SK-N-SH (cell line): ENCODE results near the gene SLC22A23. TPM values are rescaled to one million over a fixed set of nuclear protein-coding genes. Genes with fewer than 3 reads are reported as not detected.

Experiments used
- CTCF ChIA-PET: fragments of 300-600, 350-600 bp; formaldehyde crosslinking; extraction: SDS; loops from one replicate; lab custom pipeline; 2021; lab: Yijun Ruan, JAX
- POLR2A ChIA-PET: fragments of 350-600 bp; sonication (Branson Sonifier 250); formaldehyde crosslinking; extraction: SDS; loops from one replicate; lab custom pipeline; 2020; ENCODE audit warnings: antibody characterized with exemption, inconsistent platforms; lab: Yijun Ruan, JAX
- DNase-seq: peaks from one replicate; pipeline ENCODE4 v3.0.0; 2012
- H2AFZ ChIP-seq: fragments of 200-600 bp; sonication (generic); 2 replicates; pipeline ENCODE4 v1.8.1; 2016; ENCODE audit warnings: antibody characterized with exemption, mild to moderate bottlenecking, low read depth
- H3F3A ChIP-seq: fragments of 200-600 bp; sonication (generic); replicated peaks from 2 replicates; pipeline ENCODE3; 2016; ENCODE audit warnings: antibody characterized with exemption, mild to moderate bottlenecking; ENCODE audit not compliant: insufficient read depth
- H3K27ac ChIP-seq, 2 experiments: fragments of 200-500 bp in 1 of 2; fragments of 200-600 bp in 1 of 2; sonication (Bioruptor generic) in 1 of 2; sonication (generic), shearing (Covaris generic) in 1 of 2; 2 replicates each; pipeline versions ENCODE4 v1.5.1 to v1.6.1; 2014 to 2016; ENCODE audit warnings: low read depth in 2 of 2, inconsistent platforms in 1 of 2, low read length in 1 of 2, mild to moderate bottlenecking in 1 of 2, mixed read lengths in 1 of 2
- H3K27me3 ChIP-seq: fragments of 200-600 bp; sonication (generic), shearing (Covaris generic); 2 replicates; pipeline ENCODE4 v1.6.1; 2016; ENCODE audit warnings: mixed run types; ENCODE audit not compliant: insufficient read depth
- H3K36me3 ChIP-seq, 2 experiments: fragments of 200-500 bp in 1 of 2; fragments of 200-600 bp in 1 of 2; sonication (Bioruptor generic) in 1 of 2; sonication (generic) in 1 of 2; replicated peaks in 1 of 2; 2 replicates each; pipeline versions ENCODE3 to v1.5.1; 2014 to 2016; ENCODE audit warnings: low read length in 1 of 2, mild to moderate bottlenecking in 1 of 2; ENCODE audit not compliant: insufficient read depth in 2 of 2, control insufficient read depth in 1 of 2
- H3K4me1 ChIP-seq, 2 experiments: fragments of 200-500 bp in 1 of 2; fragments of 200-600 bp in 1 of 2; sonication (Bioruptor generic) in 1 of 2; sonication (generic), shearing (Covaris generic) in 1 of 2; 2 replicates each; pipeline versions ENCODE4 v1.5.1 to v1.6.1; 2014 to 2016; ENCODE audit warnings: low read depth in 1 of 2, low read length in 1 of 2, mixed run types in 1 of 2; ENCODE audit not compliant: insufficient read depth in 2 of 2, control insufficient read depth in 1 of 2
- H3K4me2 ChIP-seq: fragments of 200-600 bp; sonication (generic), shearing (Covaris generic); 2 replicates; pipeline ENCODE4 v1.6.1; 2017; ENCODE audit warnings: mixed run types
- H3K4me3 ChIP-seq, 2 experiments: fragments of 200-500 bp in 1 of 2; fragments of 200-600 bp in 1 of 2; sonication (Bioruptor generic) in 1 of 2; sonication (generic), shearing (Covaris generic) in 1 of 2; 2 replicates each; pipeline versions ENCODE4 v1.5.1 to v1.8.1; 2014 to 2016; ENCODE audit warnings: low read depth in 2 of 2, inconsistent platforms in 1 of 2, low read length in 1 of 2, mild to moderate bottlenecking in 1 of 2, mixed read lengths in 1 of 2, moderate library complexity in 1 of 2
- H3K79me2 ChIP-seq: fragments of 200-600 bp; sonication (generic); 2 replicates; pipeline ENCODE4 v1.8.1; 2017; ENCODE audit warnings: mild to moderate bottlenecking; ENCODE audit not compliant: insufficient read depth
- H3K9ac ChIP-seq: fragments of 200-600 bp; sonication (generic); 2 replicates; pipeline ENCODE4 v1.6.1; 2017; ENCODE audit warnings: mixed run types
- H3K9me2 ChIP-seq: fragments of 200-600 bp; sonication (generic); 2 replicates; pipeline ENCODE4 v1.6.1; 2017; ENCODE audit warnings: mixed run types
- H3K9me3 ChIP-seq: fragments of 200-600 bp; sonication (generic); 2 replicates; pipeline ENCODE4 v1.6.1; 2017; ENCODE audit warnings: mixed run types, mild to moderate bottlenecking, moderate library complexity
- H4K20me1 ChIP-seq: fragments of 200-600 bp; sonication (generic); 2 replicates; pipeline ENCODE4 v1.6.1; 2017; ENCODE audit warnings: mild to moderate bottlenecking, mixed run types; ENCODE audit not compliant: insufficient read depth
- CHD2 ChIP-seq: fragments of 150-350 bp; IDR thresholded peaks from 2 replicates; pipeline ENCODE4 v1.6.1; 2018; ENCODE audit warnings: low read length; ENCODE audit not compliant: partially characterized antibody
- ELF1 ChIP-seq: IDR thresholded peaks from 2 replicates; pipeline ENCODE4 v1.4.0; 2012
- EP300 ChIP-seq, 2 experiments: IDR thresholded peaks; 2 replicates each; pipeline versions ENCODE4 v1.4.0 to v1.6.1; 2012; ENCODE audit warnings: borderline replicate concordance in 1 of 2, low read depth in 1 of 2, low read length in 1 of 2
- FOSL2 ChIP-seq: IDR thresholded peaks from 2 replicates; pipeline ENCODE4 v1.4.0; 2012; ENCODE audit warnings: low read depth, mild to moderate bottlenecking, moderate library complexity, borderline replicate concordance
- FOXJ3 ChIP-seq: sonication (generic); formaldehyde crosslinking; IDR thresholded peaks from 2 replicates; pipeline ENCODE4 v1.5.1; 2020; ENCODE audit warnings: mild to moderate bottlenecking, missing genetic modification reagents
- GABPA ChIP-seq: IDR thresholded peaks from 2 replicates; pipeline ENCODE4 v1.4.0; 2012; ENCODE audit warnings: low read depth, mild to moderate bottlenecking
- GATA2 ChIP-seq: sonication (generic); formaldehyde crosslinking; IDR thresholded peaks from 2 replicates; pipeline ENCODE4 v1.5.0; 2020; ENCODE audit warnings: mild to moderate bottlenecking, missing genetic modification reagents
- IRF3 ChIP-seq: fragments of 150-350 bp; IDR thresholded peaks from 2 replicates; pipeline ENCODE4 v1.6.1; 2016; ENCODE audit warnings: mild to moderate bottlenecking, low read depth, low read length
- MEF2A ChIP-seq: IDR thresholded peaks from 2 replicates; pipeline ENCODE4 v1.4.0; 2012; ENCODE audit warnings: low read depth, borderline replicate concordance
- MXI1 ChIP-seq: IDR thresholded peaks from 2 replicates; pipeline ENCODE4 v1.6.1; 2012; ENCODE audit warnings: mild to moderate bottlenecking, low read depth, low read length, improper control_type of control experiment
- NRF1 ChIP-seq: IDR thresholded peaks from 2 replicates; pipeline ENCODE4 v1.6.1; 2012; ENCODE audit warnings: low read depth, mild to moderate bottlenecking, low read length
- POLR2AphosphoS5 ChIP-seq: IDR thresholded peaks from 2 replicates; pipeline ENCODE4 v1.6.1; 2012; ENCODE audit warnings: low read depth, low read length
- RAD21 ChIP-seq: IDR thresholded peaks from 2 replicates; pipeline ENCODE4 v1.6.1; 2012; ENCODE audit warnings: mild to moderate bottlenecking, low read length
- RXRA ChIP-seq: IDR thresholded peaks from 2 replicates; pipeline ENCODE4 v1.4.0; 2012; ENCODE audit warnings: low read depth, mild to moderate bottlenecking, borderline replicate concordance
- SIN3A ChIP-seq: IDR thresholded peaks from 2 replicates; pipeline ENCODE4 v1.6.1; 2012; ENCODE audit warnings: low read depth, mild to moderate bottlenecking, low read length, moderate library complexity, borderline replicate concordance
- TAF1 ChIP-seq: IDR thresholded peaks from 2 replicates; pipeline ENCODE4 v1.6.1; 2012; ENCODE audit warnings: low read depth, mild to moderate bottlenecking, low read length, moderate library complexity, borderline replicate concordance
- TCF12 ChIP-seq: IDR thresholded peaks from 2 replicates; pipeline ENCODE4 v1.4.0; 2012
- YY1 ChIP-seq: IDR thresholded peaks from 2 replicates; pipeline ENCODE4 v1.4.0; 2012; ENCODE audit warnings: low read depth, mild to moderate bottlenecking
- WGBS: methylation state at CpG from one replicate; pipeline ENCODE4 v1.1.6; 2017; ENCODE audit warnings: low lambda C conversion rate; 5-methylcytosine and 5-hydroxymethylcytosine counted together
- polyA plus RNA-seq, 3 experiments: library from polyadenylated mRNA; depleted of rRNA; stranded (reverse); fragments of >200 nt; gene quantifications; 2 replicates each; pipeline ENCODE4 v1.2.3, GENCODE V29; 2012
- TF ChIP-seq, protein P1 (sequence below): fragments of 200-600 bp; sonication (generic); IDR thresholded peaks from 2 replicates; pipeline ENCODE4 v1.6.1; 2017; ENCODE audit warnings: antibody characterized with exemption, mild to moderate bottlenecking, moderate library complexity
- TF ChIP-seq, protein P2 (sequence below): IDR thresholded peaks from 2 replicates; pipeline ENCODE4 v1.4.0; 2012; ENCODE audit warnings: low read depth

SLC22A23 gene
- polyA plus RNA-seq, 1 of the 3 experiments (the other 2 are of a cell fraction) = not detected

DNA sequence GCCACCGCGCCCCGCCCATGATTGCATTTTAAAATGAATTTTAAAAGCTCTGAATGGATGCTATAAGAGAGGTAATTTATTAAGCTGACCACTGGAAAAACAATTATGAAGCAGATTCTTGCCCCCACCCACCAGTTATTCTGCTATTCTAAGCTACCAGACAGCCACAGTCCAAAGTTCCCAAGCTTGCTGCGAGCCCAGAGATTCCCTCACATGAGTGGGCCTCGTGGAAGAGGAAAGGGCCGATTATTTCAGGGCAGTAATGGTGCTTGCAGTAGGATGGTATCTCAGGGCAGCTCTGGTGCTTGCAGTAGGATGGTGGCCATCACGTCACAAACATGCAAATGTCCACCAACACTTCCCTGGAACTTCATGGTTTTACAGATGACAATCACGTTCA lies 56.7 kb downstream of the SLC22A23 start:
- Histone ChIP-seq H3K4me2 (no peak overlapping the region), H2AFZ (no peak overlapping the region), H3K79me2 (no peaks in the 10 kb centered on the region), H3F3A (no peaks in the 10 kb centered on the region), H3K27ac (no peak overlapping the region), H3K27me3 (peaks cover 68% of the 10 kb centered on the region), H4K20me1 (no peaks in the 10 kb centered on the region), H3K36me3 (no peaks in the 10 kb centered on the region), H3K9me3 (no peaks in the 10 kb centered on the region), H3K9me2 (no peaks in the 10 kb centered on the region), H3K4me1 (no peaks in the 10 kb centered on the region; a peak in 1 of 4 replicates), H3K4me3 (no peak overlapping the region), H3K9ac (no peak overlapping the region)
- ChIA-PET POLR2A (no interaction called here), CTCF (interaction anchor here (1.0 kb wide), 1 partner anchor 9 kb away, joined by 3 read pairs; no protein-coding TSS in a partner anchor)
- no peak for DNase-seq
- TF ChIP-seq IRF3 (no peak), GATA2 (no peak), TCF12 (no peak), ELF1 (no peak), FOXJ3 (CRISPR knock-in tag) (no peak), MXI1 (no peak), YY1 (no peak)
- TF ChIP-seq, protein P1, sequence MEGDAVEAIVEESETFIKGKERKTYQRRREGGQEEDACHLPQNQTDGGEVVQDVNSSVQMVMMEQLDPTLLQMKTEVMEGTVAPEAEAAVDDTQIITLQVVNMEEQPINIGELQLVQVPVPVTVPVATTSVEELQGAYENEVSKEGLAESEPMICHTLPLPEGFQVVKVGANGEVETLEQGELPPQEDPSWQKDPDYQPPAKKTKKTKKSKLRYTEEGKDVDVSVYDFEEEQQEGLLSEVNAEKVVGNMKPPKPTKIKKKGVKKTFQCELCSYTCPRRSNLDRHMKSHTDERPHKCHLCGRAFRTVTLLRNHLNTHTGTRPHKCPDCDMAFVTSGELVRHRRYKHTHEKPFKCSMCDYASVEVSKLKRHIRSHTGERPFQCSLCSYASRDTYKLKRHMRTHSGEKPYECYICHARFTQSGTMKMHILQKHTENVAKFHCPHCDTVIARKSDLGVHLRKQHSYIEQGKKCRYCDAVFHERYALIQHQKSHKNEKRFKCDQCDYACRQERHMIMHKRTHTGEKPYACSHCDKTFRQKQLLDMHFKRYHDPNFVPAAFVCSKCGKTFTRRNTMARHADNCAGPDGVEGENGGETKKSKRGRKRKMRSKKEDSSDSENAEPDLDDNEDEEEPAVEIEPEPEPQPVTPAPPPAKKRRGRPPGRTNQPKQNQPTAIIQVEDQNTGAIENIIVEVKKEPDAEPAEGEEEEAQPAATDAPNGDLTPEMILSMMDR = no peak
- WGBS = 54% methylated on average over 8 of the region's 8 CpGs

DNA sequence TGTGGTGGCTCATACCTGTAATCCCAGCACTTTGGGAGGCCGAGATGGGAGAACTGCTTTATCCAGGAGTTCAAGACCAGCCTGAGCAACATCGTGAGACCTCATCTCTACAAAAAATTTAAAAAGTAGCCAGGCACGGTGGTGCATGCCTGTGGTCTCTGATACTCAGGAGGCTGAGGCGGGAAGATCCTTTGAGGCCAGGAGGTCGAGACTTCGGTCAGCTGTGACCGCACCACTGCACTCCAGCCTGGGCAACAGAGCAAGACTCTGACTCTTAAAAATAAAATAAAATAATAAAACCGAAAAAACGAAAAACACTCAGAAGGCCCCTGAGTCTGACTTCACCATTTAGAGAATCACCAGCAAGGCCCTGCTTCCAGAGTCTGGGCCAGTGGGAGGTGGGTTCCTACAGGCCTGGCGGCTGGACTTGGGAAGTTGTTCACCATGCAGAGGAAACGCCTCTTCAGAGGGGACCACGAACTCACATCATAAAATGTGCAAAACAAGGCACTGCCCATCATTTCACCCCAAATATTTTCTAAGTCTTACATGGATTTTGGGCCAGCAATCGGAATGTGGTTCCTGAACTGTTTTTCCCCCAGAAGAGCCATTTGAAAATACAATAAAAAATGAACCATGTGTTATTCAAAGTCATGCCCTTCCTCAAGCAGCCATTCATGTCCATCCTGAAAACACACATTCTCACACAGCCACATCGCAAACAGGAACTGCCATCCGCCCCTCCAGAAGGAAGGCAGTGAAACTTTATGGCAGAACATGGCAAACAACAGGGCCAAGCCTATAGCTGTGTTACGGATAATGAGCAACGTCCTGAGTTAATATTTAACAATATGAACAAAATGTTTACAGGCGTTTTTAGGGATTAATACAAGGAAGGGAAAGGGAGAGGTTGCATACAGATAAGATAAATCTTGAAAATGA lies 57.8 kb downstream of the SLC22A23 start:
- Histone ChIP-seq H3K4me1 (no peaks in the 10 kb centered on the region; a peak in 1 of 4 replicates), H3K4me2 (no peak overlapping the region), H3K9ac (no peak overlapping the region), H3K79me2 (no peaks in the 10 kb centered on the region), H3K36me3 (no peaks in the 10 kb centered on the region), H4K20me1 (no peaks in the 10 kb centered on the region), H3F3A (no peaks in the 10 kb centered on the region), H3K9me2 (no peaks in the 10 kb centered on the region), H3K27ac (no peak overlapping the region), H3K27me3 (peaks cover 69% of the 10 kb centered on the region), H2AFZ (no peak overlapping the region), H3K4me3 (no peak overlapping the region), H3K9me3 (no peaks in the 10 kb centered on the region)
- TF ChIP-seq YY1 (no peak), EP300 (IDR thresholded peaks at IDR 0.05; ENCODE audit: borderline replicate concordance in 1 of 2, low read depth in 1 of 2, low read length in 1 of 2) (no peak), RXRA (no peak), POLR2AphosphoS5 (no peak), MEF2A (no peak), CHD2 (no peak), GABPA (no peak), TAF1 (no peak), RAD21 (no peak), SIN3A (no peak), FOSL2 (no peak), NRF1 (no peak)
- TF ChIP-seq, protein P2, sequence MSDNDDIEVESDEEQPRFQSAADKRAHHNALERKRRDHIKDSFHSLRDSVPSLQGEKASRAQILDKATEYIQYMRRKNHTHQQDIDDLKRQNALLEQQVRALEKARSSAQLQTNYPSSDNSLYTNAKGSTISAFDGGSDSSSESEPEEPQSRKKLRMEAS = no peak
- ChIA-PET POLR2A (no interaction called here), CTCF (interaction anchor here (0.6 kb wide), 1 partner anchor 1898 kb away, joined by 3 read pairs; no protein-coding TSS in a partner anchor)
- DNase-seq = no peak
- 46% methylated on average over 18 of the region's 18 CpGs for WGBS
